NCI-H510A (cell line): ENCODE results near the gene PATL2.
"Not testable (repeated sequence)": the region's sequence is repeated elsewhere in the genome, so short reads cannot be mapped to it uniquely, and the experiment has no call there.

ENCODE experiments used
- DNase-seq: peaks from one replicate; lab custom pipeline; 2025; lab: John Stamatoyannopoulos, UW

The PATL2 gene

DNA sequence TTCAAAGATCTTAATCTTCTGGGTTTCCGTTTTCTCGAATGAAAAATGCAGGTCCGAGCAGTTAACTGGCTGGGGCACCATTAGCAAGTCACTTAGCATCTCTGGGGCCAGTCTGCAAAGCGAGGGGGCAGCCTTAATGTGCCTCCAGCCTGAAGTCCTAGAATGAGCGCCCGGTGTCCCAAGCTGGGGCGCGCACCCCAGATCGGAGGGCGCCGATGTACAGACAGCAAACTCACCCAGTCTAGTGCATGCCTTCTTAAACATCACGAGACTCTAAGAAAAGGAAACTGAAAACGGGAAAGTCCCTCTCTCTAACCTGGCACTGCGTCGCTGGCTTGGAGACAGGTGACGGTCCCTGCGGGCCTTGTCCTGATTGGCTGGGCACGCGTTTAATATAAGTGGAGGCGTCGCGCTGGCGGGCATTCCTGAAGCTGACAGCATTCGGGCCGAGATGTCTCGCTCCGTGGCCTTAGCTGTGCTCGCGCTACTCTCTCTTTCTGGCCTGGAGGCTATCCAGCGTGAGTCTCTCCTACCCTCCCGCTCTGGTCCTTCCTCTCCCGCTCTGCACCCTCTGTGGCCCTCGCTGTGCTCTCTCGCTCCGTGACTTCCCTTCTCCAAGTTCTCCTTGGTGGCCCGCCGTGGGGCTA lies at the start of gene PATL2, which contains the start of gene B2M:
Gene PATL2 (minus strand): TSS at position 228 of the 647 bp plus-strand sequence. CDS start 34,833 bp downstream, outside the sequence.
Gene B2M (plus strand): TSS at position 422 of the 647 bp plus-strand sequence. CDS start 30 bp downstream, at position 452.
- DNase-seq = peak; percentile 53

- DNase-seq = no peak
Measured at GRCh38 chr15:44753345-44753744, 42.2 kb upstream of the PATL2 start.

GRCh38 chr15:44743454-44743853 lies 32.3 kb upstream of the PATL2 start:
- DNase-seq = not testable (repeated sequence)

DNA sequence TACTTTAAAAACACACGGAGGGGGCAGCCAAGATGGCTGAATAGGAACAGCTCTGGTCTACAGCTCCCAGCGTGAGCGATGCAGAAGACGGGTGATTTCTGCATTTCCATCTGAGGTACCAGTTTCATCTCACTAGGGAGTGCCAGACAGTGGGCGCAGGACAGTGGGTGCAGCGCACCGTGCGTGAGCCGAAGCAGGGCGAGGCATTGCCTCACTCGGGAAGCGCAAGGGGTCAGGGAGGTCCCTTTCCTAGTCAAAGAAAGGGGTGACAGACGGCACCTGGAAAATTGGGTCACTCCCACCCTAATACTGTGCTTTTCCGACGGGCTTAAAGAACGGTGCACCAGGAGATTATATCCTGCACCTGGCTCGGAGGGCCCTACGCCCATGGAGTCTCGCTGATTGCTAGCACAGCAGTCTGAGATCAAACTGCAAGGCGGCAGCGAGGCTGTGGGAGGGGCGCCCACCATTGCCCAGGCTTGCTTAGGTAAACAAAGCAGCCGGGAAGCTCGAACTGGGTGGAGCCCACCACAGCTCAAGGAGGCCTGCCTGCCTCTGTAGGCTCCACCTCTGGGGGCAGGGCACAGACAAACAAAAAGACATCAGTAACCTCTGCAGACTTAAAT lies 28.2 kb upstream of the PATL2 start:
- not testable (repeated sequence) for DNase-seq

DNA sequence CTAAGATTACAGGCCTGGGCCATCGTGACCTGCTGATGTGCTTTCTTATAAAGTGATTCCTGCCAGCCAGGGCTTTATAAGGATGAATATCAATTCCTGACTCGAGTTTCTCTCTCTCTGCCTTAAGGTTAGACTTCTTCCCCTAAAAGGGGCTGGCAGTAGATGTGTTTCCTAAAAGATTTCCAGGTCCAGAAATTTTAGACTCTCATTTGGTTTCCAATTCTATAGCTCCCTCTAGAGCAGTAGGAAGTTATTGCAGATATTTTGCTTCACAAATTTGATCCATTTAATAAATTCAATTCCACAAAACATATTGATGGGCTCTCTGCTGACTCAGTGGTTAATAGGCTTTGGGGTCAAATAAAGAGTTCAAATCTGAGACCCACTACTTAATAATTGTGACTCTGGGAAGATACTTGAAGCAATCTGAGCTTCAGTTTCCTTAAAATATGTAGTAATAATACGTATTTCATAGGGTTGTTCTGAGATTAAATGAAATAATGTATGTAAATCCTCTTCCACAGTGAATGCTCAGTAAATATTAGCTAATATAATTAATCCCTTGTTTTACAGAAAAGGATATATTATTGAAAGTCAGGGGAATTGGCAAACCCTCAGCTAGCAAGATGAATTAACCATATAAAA lies 27.3 kb upstream of the PATL2 start:
- no peak for DNase-seq

GRCh38 chr15:44736181-44736765 lies 25.1 kb upstream of the PATL2 start, which contains the start of gene TRIM69:
TRIM69 (plus strand) TSS chr15:44736528; CDS start chr15:44736705, 177 bp downstream.
- DNase-seq = no peak

DNA sequence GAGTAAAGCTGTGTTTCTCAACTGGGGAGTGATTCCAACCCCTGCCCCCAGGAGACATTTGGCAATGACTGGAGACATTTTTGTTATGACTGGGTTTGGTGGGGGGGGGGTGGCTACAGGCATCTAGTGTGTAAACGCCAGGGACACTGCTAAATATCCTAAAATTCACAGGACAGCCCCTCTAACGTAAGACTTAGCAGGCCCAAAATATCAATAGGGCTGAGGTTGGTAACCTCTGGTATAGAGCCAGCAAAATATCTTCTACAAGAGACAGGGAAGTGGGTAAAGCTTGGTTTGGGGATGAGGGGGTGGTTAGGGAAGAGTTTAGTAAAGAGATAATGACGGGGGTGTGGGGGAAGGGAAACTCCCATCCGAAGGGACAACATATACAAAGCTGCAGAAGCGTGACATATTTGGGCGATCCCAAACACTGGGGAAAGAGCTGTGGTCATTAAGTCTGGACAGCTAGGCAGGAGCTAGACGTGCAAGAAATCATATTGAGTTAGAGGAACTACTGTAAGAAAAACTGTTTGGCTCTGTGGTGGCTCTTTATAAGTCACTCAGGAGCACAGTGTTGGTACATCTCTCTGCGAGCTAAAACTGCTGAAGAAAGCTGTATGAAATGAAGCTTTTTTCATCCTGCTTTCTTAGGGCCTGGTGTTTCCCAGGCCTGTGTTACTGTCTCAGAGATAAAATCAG lies 24.5 kb upstream of the PATL2 start:
- DNase-seq = no peak

DNA sequence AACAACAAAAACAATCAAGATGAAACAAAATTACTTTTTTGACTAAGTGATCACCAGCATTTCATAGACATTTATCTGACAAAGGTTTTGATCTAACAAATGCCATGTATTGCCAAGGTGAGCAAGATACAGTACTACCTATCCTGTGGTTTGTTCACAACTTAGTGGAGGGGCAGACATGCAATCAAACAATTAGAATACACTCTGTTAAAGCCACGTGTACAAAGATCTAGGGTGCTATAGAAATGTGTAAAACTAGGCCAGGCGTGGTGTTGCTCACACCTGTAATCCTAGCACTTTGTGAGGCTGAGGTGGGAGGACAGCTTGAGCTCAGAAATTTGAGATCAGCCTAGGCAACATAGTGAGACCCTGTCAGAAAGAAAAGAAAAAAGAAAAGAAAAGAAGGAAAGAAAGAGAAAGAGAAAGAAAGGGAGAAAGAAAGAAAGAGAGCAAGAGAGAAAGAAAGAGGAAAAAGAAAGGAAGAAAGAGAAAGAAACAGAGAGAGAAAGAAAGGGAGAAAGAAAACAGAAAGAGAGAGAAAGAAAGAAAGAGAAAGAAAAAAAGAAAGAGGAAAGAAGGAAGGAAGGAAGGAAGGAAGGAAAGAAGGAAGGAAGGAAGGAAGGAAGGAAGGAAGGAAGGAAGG lies 23.8 kb upstream of the PATL2 start:
- DNase-seq = no peak

- no peak for DNase-seq
Measured at GRCh38 chr15:44729408-44730127, 18.4 kb upstream of the PATL2 start.

GRCh38 chr15:44728576-44729407 lies 17.7 kb upstream of the PATL2 start:
- peak; percentile 89 for DNase-seq

- DNase-seq = not testable (repeated sequence)
Measured at GRCh38 chr15:44728232-44728575, 17.1 kb upstream of the PATL2 start.

- no peak for DNase-seq
Measured at GRCh38 chr15:44727485-44728231, 16.5 kb upstream of the PATL2 start.

GRCh38 chr15:44726568-44727484 lies 15.7 kb upstream of the PATL2 start:
- no peak for DNase-seq

- DNase-seq = no peak
Measured at GRCh38 chr15:44726136-44726535, 15.0 kb upstream of the PATL2 start.

GRCh38 chr15:44722011-44722410 lies 10.9 kb upstream of the PATL2 start:
- DNase-seq = no peak

DNA sequence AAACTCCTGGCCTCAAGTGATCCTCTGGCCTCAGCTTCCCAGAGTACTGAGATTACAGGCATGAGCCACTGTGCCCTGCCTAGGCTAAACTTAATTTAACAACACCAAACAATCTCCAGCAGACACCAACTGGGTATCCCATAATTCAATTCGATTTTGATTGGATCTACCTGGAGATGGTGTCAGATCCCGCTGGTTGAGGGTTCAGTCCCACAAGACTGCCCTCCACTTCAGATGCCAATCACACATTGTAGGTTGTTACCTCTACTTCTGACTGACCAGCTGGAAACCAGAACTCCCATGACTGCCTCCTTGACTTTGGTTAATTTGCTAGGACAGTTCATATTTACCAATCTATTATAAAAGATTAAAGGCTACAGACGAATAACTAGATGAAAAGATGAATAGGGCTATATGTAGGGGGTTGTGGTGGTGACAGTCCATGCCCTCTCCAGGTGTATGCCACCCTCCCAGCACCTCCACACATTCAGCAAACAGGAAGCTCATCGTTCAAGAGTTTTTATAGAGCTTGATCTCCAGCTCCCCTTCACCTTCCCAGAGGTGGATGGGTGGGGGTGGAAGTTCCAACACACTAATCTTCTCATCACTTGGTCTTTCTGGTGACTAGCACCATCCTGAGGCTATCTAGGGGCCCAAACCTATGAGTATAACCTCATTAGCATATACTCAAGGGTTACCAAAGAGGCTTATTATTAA lies 9.5 kb upstream of the PATL2 start:
- DNase-seq = no peak

GRCh38 chr15:44720000-44720435 lies 8.9 kb upstream of the PATL2 start:
- not testable (repeated sequence) for DNase-seq
